ENCODE measurements around the gene PKIB.
A peak's percentile ranks its signal among the peaks of the same experiment; 100 is the strongest.

Gene PKIB

GRCh38 chr6:122749451-122750050, 139.3 kb downstream of the PKIB start:
- no peak for DNase-seq

GRCh38 chr6:122751326-122751725, 141.1 kb downstream of the PKIB start:
- no peak for DNase-seq

- DNase-seq: no peak
These were observed 142.3 kb downstream of the PKIB start for GRCh38 chr6:122752459-122752858.

GRCh38 chr6:122753000-122753687, 142.9 kb downstream of the PKIB start:
- DNase-seq: no peak

- no peak for DNase-seq
These were observed 143.5 kb downstream of the PKIB start for GRCh38 chr6:122753688-122754056.

- DNase-seq: no peak
These were observed 144.1 kb downstream of the PKIB start for GRCh38 chr6:122754191-122754731.

- no peak for DNase-seq
These were observed 145.7 kb downstream of the PKIB start for GRCh38 chr6:122755901-122756300.

GRCh38 chr6:122758927-122759334, 148.7 kb downstream of the PKIB start:
- DNase-seq: no peak

- no peak for DNase-seq
These were observed 150.1 kb downstream of the PKIB start for GRCh38 chr6:122760330-122760729.

- no peak for DNase-seq
These were observed 156.1 kb downstream of the PKIB start for GRCh38 chr6:122766256-122766655.

- peak; percentile 24 for DNase-seq
These were observed 160.8 kb downstream of the PKIB start for GRCh38 chr6:122770835-122771601.

GRCh38 chr6:122772724-122773415, 162.7 kb downstream of the PKIB start:
- no peak for DNase-seq
